Mesothelial cell of epicardium (in vitro differentiated cells): ENCODE results near the gene DDX3X. TPM values are rescaled to one million over a fixed set of nuclear protein-coding genes. Genes with fewer than 3 reads are reported as not detected.
"Not testable (repeated sequence)": the region's sequence is repeated elsewhere in the genome, so short reads cannot be mapped to it uniquely, and the experiment has no call there.

Experiments used
- DNase-seq, 2 experiments: peaks; one replicate each; pipeline ENCODE4 v3.0.0; 2021; ENCODE audit warnings: low spot score in 2 of 2; ENCODE audit not compliant: unreplicated experiment in 2 of 2
- H3K27ac Mint-ChIP-seq: 2 replicates; pipeline ENCODE4 v1.8.0; 2021; ENCODE audit warnings: mixed read lengths
- H3K27me3 Mint-ChIP-seq: 2 replicates; pipeline ENCODE4 v1.8.0; 2021; ENCODE audit warnings: low read depth, mixed read lengths
- H3K36me3 Mint-ChIP-seq: 2 replicates; pipeline ENCODE4 v1.8.0; 2021; ENCODE audit warnings: mixed read lengths
- H3K4me1 Mint-ChIP-seq: 2 replicates; pipeline ENCODE4 v1.8.0; 2021; ENCODE audit warnings: mixed read lengths
- H3K4me3 Mint-ChIP-seq: 2 replicates; pipeline ENCODE4 v1.8.0; 2021; ENCODE audit warnings: mild to moderate bottlenecking, moderate library complexity, mixed read lengths
- H3K9me3 Mint-ChIP-seq: 2 replicates; pipeline ENCODE4 v1.8.0; 2021; ENCODE audit warnings: mixed read lengths
- CTCF ChIP-seq: fragments of 200-600 bp; sonication (generic); IDR thresholded peaks from one replicate; pipeline ENCODE4 v1.5.0; 2021; ENCODE audit warnings: antibody characterized with exemption; ENCODE audit not compliant: unreplicated experiment
- total RNA-seq: library from RNA; stranded (reverse); gene quantifications from 3 replicates; pipeline ENCODE4 v1.2.1, GENCODE V29; 2021

DDX3X gene
- total RNA-seq, 1 donor from 2014 or later = 303 TPM

GRCh38 chrX:41386222-41386990 is 52.4 kb downstream of the DDX3X start:
- no peaks in the 10 kb centered on the region for H3K27me3 Mint-ChIP-seq
- no peak for DNase-seq
- no peak overlapping the region for H3K27ac Mint-ChIP-seq
- TF ChIP-seq CTCF = no peak
- no peaks in the 10 kb centered on the region for H3K36me3 Mint-ChIP-seq
- H3K4me3 Mint-ChIP-seq = no peak overlapping the region
- H3K9me3 Mint-ChIP-seq = peaks cover 13% of the 10 kb centered on the region
- no peaks in the 10 kb centered on the region for H3K4me1 Mint-ChIP-seq

GRCh38 chrX:41388543-41388942 is 54.6 kb downstream of the DDX3X start:
- no peak for DNase-seq
- H3K9me3 Mint-ChIP-seq = peaks cover 22% of the 10 kb centered on the region
- H3K36me3 Mint-ChIP-seq = no peaks in the 10 kb centered on the region
- H3K27ac Mint-ChIP-seq = no peak overlapping the region
- H3K27me3 Mint-ChIP-seq = no peaks in the 10 kb centered on the region
- no peak overlapping the region for H3K4me3 Mint-ChIP-seq
- TF ChIP-seq CTCF = no peak
- H3K4me1 Mint-ChIP-seq = no peaks in the 10 kb centered on the region

GRCh38 chrX:41389311-41389888 is 55.4 kb downstream of the DDX3X start:
- H3K27me3 Mint-ChIP-seq = no peaks in the 10 kb centered on the region

GRCh38 chrX:41390576-41390975 is 56.6 kb downstream of the DDX3X start:
- H3K27me3 Mint-ChIP-seq, DNase-seq, H3K36me3 Mint-ChIP-seq, H3K4me1 Mint-ChIP-seq, H3K4me3 Mint-ChIP-seq, H3K27ac Mint-ChIP-seq: not testable (repeated sequence)
- H3K9me3 Mint-ChIP-seq = peaks cover 18% of the 10 kb centered on the region

More at GRCh38 chrX:41389311-41389888, 55.4 kb downstream of the DDX3X start:
- H3K4me3 Mint-ChIP-seq = no peak overlapping the region
- H3K27ac Mint-ChIP-seq = no peak overlapping the region
- H3K9me3 Mint-ChIP-seq = peaks cover 20% of the 10 kb centered on the region
- H3K4me1 Mint-ChIP-seq = no peaks in the 10 kb centered on the region
- H3K36me3 Mint-ChIP-seq = no peaks in the 10 kb centered on the region
- no peak for TF ChIP-seq CTCF
- DNase-seq = no peak

GRCh38 chrX:41391606-41392005 is 57.6 kb downstream of the DDX3X start:
- no peak overlapping the region for H3K4me3 Mint-ChIP-seq
- no peak for TF ChIP-seq CTCF
- no peaks in the 10 kb centered on the region for H3K4me1 Mint-ChIP-seq
- H3K9me3 Mint-ChIP-seq = peaks cover 22% of the 10 kb centered on the region
- H3K27me3 Mint-ChIP-seq = no peaks in the 10 kb centered on the region
- DNase-seq = no peak
- no peaks in the 10 kb centered on the region for H3K36me3 Mint-ChIP-seq
- no peak overlapping the region for H3K27ac Mint-ChIP-seq

- DNase-seq = no peak
- no peaks in the 10 kb centered on the region for H3K36me3 Mint-ChIP-seq
- H3K4me1 Mint-ChIP-seq = no peaks in the 10 kb centered on the region
- H3K27ac Mint-ChIP-seq = no peak overlapping the region
- peaks cover 21% of the 10 kb centered on the region for H3K9me3 Mint-ChIP-seq
- no peak overlapping the region for H3K4me3 Mint-ChIP-seq
- no peak for TF ChIP-seq CTCF
- no peaks in the 10 kb centered on the region for H3K27me3 Mint-ChIP-seq
Measured at GRCh38 chrX:41394293-41394692, 60.3 kb downstream of the DDX3X start.
